HUES48 (cell line): ENCODE data around the gene SCAF8.

ENCODE experiments used
- H3K27ac ChIP-seq: one replicate; pipeline ENCODE4 v1.7.0; 2013; ENCODE audit warnings: low read depth, low read length, inconsistent platforms
- H3K27me3 ChIP-seq: 2 replicates; pipeline ENCODE4 v1.6.1; 2013; ENCODE audit warnings: mild to moderate bottlenecking, low read length; ENCODE audit not compliant: control insufficient read depth, insufficient read depth
- H3K36me3 ChIP-seq: 2 replicates; pipeline ENCODE4 v1.6.1; 2013; ENCODE audit warnings: low read length; ENCODE audit not compliant: control insufficient read depth, insufficient read depth
- H3K4me1 ChIP-seq: 2 replicates; pipeline ENCODE4 v1.6.1; 2013; ENCODE audit warnings: mild to moderate bottlenecking, low read length; ENCODE audit not compliant: control insufficient read depth, insufficient read depth
- H3K4me3 ChIP-seq: 2 replicates; pipeline ENCODE4 v1.5.1; 2013; ENCODE audit warnings: mild to moderate bottlenecking, low read depth, low read length
- H3K9ac ChIP-seq: 2 replicates; pipeline ENCODE4 v1.6.1; 2013; ENCODE audit warnings: mild to moderate bottlenecking, low read depth, low read length, moderate library complexity
- H3K9me3 ChIP-seq: 2 replicates; pipeline ENCODE4 v1.6.1; 2013; ENCODE audit warnings: low read length; ENCODE audit not compliant: control insufficient read depth, insufficient read depth

The SCAF8 gene

GRCh38 chr6:154814063-154814462 lies 80.8 kb downstream of the SCAF8 start:
- Histone ChIP-seq H3K4me3 (no peak overlapping the region), H3K9ac (no peak overlapping the region), H3K27me3 (no peaks in the 10 kb centered on the region), H3K4me1 (no peaks in the 10 kb centered on the region), H3K27ac (no peak overlapping the region), H3K9me3 (no peaks in the 10 kb centered on the region), H3K36me3 (peaks cover 96% of the 10 kb centered on the region)

- Histone ChIP-seq H3K27ac (no peak overlapping the region), H3K9me3 (no peaks in the 10 kb centered on the region), H3K36me3 (peaks cover 96% of the 10 kb centered on the region), H3K27me3 (no peaks in the 10 kb centered on the region), H3K4me3 (no peak overlapping the region), H3K4me1 (no peaks in the 10 kb centered on the region), H3K9ac (no peak overlapping the region)
These were observed 83.0 kb downstream of the SCAF8 start for GRCh38 chr6:154815938-154816820.

GRCh38 chr6:154821099-154821498 lies 87.9 kb downstream of the SCAF8 start:
- Histone ChIP-seq H3K36me3 (peaks cover 97% of the 10 kb centered on the region), H3K9ac (no peak overlapping the region), H3K27me3 (no peaks in the 10 kb centered on the region), H3K4me3 (no peak overlapping the region), H3K27ac (no peak overlapping the region), H3K4me1 (peaks cover 4% of the 10 kb centered on the region; the same call in 1 of the 2 replicates), H3K9me3 (no peaks in the 10 kb centered on the region)

GRCh38 chr6:154821638-154822037 lies 88.4 kb downstream of the SCAF8 start:
- Histone ChIP-seq H3K27ac (no peak overlapping the region), H3K9ac (no peak overlapping the region), H3K4me3 (no peak overlapping the region), H3K27me3 (no peaks in the 10 kb centered on the region), H3K9me3 (no peaks in the 10 kb centered on the region), H3K4me1 (peaks cover 4% of the 10 kb centered on the region; the same call in 1 of the 2 replicates), H3K36me3 (peaks cover 97% of the 10 kb centered on the region)

GRCh38 chr6:154822947-154823558 lies 89.8 kb downstream of the SCAF8 start:
- Histone ChIP-seq H3K27ac (no peak overlapping the region), H3K27me3 (no peaks in the 10 kb centered on the region), H3K9me3 (no peaks in the 10 kb centered on the region), H3K4me3 (no peak overlapping the region), H3K36me3 (peaks cover 95% of the 10 kb centered on the region), H3K4me1 (peaks cover 4% of the 10 kb centered on the region; the same call in 1 of the 2 replicates), H3K9ac (no peak overlapping the region)

GRCh38 chr6:154824076-154824475 lies 90.9 kb downstream of the SCAF8 start:
- H3K9ac ChIP-seq = no peak overlapping the region
- no peaks in the 10 kb centered on the region for H3K27me3 ChIP-seq
- peaks cover 95% of the 10 kb centered on the region for H3K36me3 ChIP-seq
- no peaks in the 10 kb centered on the region for H3K9me3 ChIP-seq
- H3K27ac ChIP-seq = no peak overlapping the region
- H3K4me1 ChIP-seq = peaks cover 4% of the 10 kb centered on the region; the same call in 1 of the 2 replicates
- H3K4me3 ChIP-seq = no peak overlapping the region

GRCh38 chr6:154829970-154830369 lies 96.8 kb downstream of the SCAF8 start:
- Histone ChIP-seq H3K9ac (no peak overlapping the region), H3K27me3 (no peaks in the 10 kb centered on the region), H3K4me1 (no peaks in the 10 kb centered on the region), H3K27ac (no peak overlapping the region), H3K9me3 (no peaks in the 10 kb centered on the region), H3K36me3 (peaks cover 89% of the 10 kb centered on the region), H3K4me3 (no peak overlapping the region)

GRCh38 chr6:154830771-154831170 lies 97.6 kb downstream of the SCAF8 start:
- Histone ChIP-seq H3K9me3 (no peaks in the 10 kb centered on the region), H3K27me3 (no peaks in the 10 kb centered on the region), H3K4me1 (no peaks in the 10 kb centered on the region), H3K4me3 (no peak overlapping the region), H3K36me3 (peaks cover 81% of the 10 kb centered on the region), H3K9ac (no peak overlapping the region), H3K27ac (no peak overlapping the region)

- Histone ChIP-seq H3K27ac (no peak overlapping the region), H3K36me3 (peaks cover 41% of the 10 kb centered on the region)
These were observed 102.1 kb downstream of the SCAF8 start for GRCh38 chr6:154835307-154835706.

GRCh38 chr6:154839546-154839945 lies 106.3 kb downstream of the SCAF8 start:
- Histone ChIP-seq H3K36me3 (peaks cover under 1% of the 10 kb centered on the region; the same call in 1 of the 2 replicates), H3K9ac (no peak overlapping the region), H3K4me3 (no peak overlapping the region), H3K27ac (no peak overlapping the region), H3K4me1 (peaks cover 36% of the 10 kb centered on the region), H3K27me3 (no peaks in the 10 kb centered on the region), H3K9me3 (no peaks in the 10 kb centered on the region)

More at GRCh38 chr6:154835307-154835706, 102.1 kb downstream of the SCAF8 start:
- Histone ChIP-seq H3K9ac (no peak overlapping the region), H3K27me3 (no peaks in the 10 kb centered on the region), H3K9me3 (no peaks in the 10 kb centered on the region), H3K4me3 (no peak overlapping the region), H3K4me1 (peaks cover 27% of the 10 kb centered on the region)

GRCh38 chr6:154840363-154840762 lies 107.1 kb downstream of the SCAF8 start:
- Histone ChIP-seq H3K9me3 (no peaks in the 10 kb centered on the region), H3K4me1 (peaks cover 36% of the 10 kb centered on the region), H3K27ac (no peak overlapping the region), H3K36me3 (no peaks in the 10 kb centered on the region), H3K27me3 (no peaks in the 10 kb centered on the region), H3K9ac (no peak overlapping the region), H3K4me3 (no peak overlapping the region)
